ENCODE results near the gene RAB11FIP5. TPM values are rescaled to one million over a fixed set of nuclear protein-coding genes. Genes with fewer than 3 reads are reported as not detected.
"Not testable (repeated sequence)": the region's sequence is repeated elsewhere in the genome, so short reads cannot be mapped to it uniquely, and the experiment has no call there.

Gene RAB11FIP5
- total RNA-seq, 1 donor from 2014 or later: 54.7 TPM

DNA sequence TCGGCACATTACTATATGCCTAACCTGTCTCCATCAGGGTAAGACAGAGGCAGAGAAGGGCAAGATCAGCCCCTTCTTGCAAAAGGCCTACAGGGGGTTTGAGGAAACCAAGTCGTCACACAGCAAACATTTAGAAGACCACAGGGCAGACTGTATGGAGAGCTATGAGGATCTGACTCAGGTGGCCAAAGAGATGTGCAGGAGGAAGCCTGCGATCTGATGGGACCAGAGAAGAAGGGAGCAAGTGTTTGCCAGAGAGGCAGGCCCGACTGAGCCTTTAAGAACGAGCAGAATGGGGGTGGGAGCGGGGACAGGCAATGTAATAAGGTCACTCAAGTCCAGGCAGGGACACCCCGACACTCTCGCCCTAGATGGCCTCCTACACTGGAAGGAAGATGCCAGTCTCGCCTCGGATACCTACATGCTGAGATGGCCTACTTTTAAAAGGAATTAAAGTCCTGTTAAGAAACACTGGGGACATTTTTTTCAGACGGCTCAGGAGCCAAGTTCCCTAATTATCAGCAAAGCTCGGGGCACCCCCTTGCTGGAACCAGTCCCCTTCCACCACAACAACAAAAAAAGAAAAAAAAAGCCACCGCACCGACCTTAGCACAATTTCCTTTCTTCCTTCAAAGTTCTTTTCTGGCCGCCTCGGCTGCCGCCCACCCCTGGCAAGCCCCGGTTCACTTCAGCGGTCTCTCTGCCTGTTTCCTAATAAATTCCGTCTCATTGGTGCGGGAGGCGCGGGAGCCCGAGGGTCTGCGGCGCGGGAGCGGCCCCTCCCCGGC is 42.7 kb downstream of the RAB11FIP5 start:
- no peaks in the 10 kb centered on the region for H3K27me3 Mint-ChIP-seq (ENCODE audit: low read depth)
- TF ChIP-seq, protein P1, sequence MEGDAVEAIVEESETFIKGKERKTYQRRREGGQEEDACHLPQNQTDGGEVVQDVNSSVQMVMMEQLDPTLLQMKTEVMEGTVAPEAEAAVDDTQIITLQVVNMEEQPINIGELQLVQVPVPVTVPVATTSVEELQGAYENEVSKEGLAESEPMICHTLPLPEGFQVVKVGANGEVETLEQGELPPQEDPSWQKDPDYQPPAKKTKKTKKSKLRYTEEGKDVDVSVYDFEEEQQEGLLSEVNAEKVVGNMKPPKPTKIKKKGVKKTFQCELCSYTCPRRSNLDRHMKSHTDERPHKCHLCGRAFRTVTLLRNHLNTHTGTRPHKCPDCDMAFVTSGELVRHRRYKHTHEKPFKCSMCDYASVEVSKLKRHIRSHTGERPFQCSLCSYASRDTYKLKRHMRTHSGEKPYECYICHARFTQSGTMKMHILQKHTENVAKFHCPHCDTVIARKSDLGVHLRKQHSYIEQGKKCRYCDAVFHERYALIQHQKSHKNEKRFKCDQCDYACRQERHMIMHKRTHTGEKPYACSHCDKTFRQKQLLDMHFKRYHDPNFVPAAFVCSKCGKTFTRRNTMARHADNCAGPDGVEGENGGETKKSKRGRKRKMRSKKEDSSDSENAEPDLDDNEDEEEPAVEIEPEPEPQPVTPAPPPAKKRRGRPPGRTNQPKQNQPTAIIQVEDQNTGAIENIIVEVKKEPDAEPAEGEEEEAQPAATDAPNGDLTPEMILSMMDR (IDR thresholded peaks at IDR 0.05): no peak
- peaks cover 37% of the 10 kb centered on the region for H3K4me1 Mint-ChIP-seq (ENCODE audit: low read depth)
- no peak for DNase-seq (ENCODE audit: low spot score)
- H3K27ac Mint-ChIP-seq (ENCODE audit: unreplicated experiment): peak overlapping the region; percentile 57
- H3K4me3 Mint-ChIP-seq (ENCODE audit: unreplicated experiment): peak overlapping the region; percentile 85
- peaks cover 5% of the 10 kb centered on the region for H3K36me3 Mint-ChIP-seq (ENCODE audit: low read depth)
- no peaks in the 10 kb centered on the region for H3K9me3 Mint-ChIP-seq (ENCODE audit: low read depth)

DNA sequence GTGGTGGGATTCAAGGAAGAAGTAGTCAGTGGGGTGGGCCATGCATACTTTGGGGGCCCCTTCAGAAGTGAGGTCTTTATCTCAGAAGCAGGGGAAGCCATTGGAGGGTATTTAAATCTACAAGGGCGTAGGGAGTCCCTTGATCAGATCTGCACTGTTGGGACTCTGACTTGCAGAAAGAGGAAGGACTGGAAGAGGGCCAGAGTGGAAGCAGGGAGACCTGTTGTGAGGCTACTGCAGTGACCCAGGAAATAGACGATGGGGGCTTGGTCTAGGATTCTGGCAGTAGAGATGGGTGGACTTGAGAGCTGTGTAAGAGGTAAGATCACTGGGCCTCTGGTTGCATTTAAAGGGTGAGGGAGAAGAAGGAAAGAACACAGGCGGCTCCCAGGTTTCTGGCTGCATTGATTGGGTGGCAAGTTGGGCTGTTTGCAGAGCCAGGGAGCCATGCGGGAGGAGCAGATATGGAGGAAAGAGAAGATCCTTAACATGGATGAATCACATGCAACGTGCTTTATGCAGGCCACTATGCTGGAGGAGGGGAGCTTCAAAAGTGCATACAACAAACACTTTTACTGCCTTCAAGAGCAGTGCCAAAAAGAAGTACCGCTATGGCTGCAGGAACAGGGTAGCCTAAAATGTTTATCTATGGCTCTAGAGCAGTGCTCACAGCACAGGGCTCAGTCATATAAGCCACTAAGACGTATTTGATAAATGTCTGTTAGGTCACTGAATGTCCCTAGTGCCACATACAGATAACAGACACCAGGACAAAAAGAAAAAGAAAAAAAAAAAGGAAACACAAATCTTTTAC is 43.5 kb downstream of the RAB11FIP5 start:
- H3K4me1 Mint-ChIP-seq (ENCODE audit: low read depth): peaks cover 45% of the 10 kb centered on the region
- TF ChIP-seq, protein P1 (IDR thresholded peaks at IDR 0.05): no peak
- H3K27me3 Mint-ChIP-seq (ENCODE audit: low read depth): no peaks in the 10 kb centered on the region
- no peak overlapping the region for H3K27ac Mint-ChIP-seq (ENCODE audit: unreplicated experiment)
- H3K36me3 Mint-ChIP-seq (ENCODE audit: low read depth): peaks cover 4% of the 10 kb centered on the region
- H3K4me3 Mint-ChIP-seq (ENCODE audit: unreplicated experiment): peak overlapping the region; percentile 85
- no peaks in the 10 kb centered on the region for H3K9me3 Mint-ChIP-seq (ENCODE audit: low read depth)
- DNase-seq (ENCODE audit: low spot score): no peak

DNA sequence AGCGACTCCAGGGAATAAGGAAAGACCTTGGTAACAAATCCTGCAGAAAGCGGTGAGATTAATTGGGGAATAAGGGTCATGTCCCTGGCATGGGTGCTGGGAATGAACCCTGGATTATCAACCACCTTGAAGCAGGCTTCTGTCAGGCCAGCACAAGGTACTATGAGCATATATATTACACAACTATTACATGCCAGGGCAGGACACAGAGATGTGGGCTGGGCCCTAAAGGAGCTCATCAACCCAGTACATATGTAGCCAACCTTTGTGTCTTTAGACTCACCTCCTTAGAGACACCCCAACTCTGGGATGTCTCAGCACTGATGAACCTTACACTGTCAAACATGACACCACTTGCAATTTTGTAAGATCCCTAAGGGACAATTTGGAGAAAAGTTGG is 44.6 kb downstream of the RAB11FIP5 start:
- no peak for DNase-seq (ENCODE audit: low spot score)
- H3K4me1 Mint-ChIP-seq (ENCODE audit: low read depth): peaks cover 56% of the 10 kb centered on the region
- no peaks in the 10 kb centered on the region for H3K9me3 Mint-ChIP-seq (ENCODE audit: low read depth)
- no peaks in the 10 kb centered on the region for H3K27me3 Mint-ChIP-seq (ENCODE audit: low read depth)
- TF ChIP-seq, protein P1 (IDR thresholded peaks at IDR 0.05): no peak
- peaks cover 3% of the 10 kb centered on the region for H3K36me3 Mint-ChIP-seq (ENCODE audit: low read depth)
- no peak overlapping the region for H3K4me3 Mint-ChIP-seq (ENCODE audit: unreplicated experiment)
- H3K27ac Mint-ChIP-seq (ENCODE audit: unreplicated experiment): no peak overlapping the region

DNA sequence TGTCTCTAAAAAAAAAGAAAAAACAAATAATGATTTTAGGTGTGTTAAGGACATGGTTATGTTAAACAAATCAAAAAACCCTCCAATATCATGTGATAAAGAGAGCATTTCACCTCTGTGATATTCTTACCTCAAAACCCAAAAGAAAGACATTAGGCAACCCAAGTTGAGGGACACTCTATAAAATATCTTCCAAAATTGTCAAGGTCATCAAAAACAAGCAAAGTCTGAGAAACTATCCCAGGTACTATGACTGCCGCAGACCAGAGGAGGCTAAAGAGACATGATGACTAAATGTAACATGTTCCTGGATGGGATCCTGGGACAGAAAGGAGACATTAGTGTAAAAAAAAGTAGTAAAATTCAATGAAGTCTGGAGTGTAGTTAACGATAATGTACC is 45.7 kb downstream of the RAB11FIP5 start:
- Mint-ChIP-seq H3K27ac (ENCODE audit: unreplicated experiment) (no peak overlapping the region), H3K4me1 (ENCODE audit: low read depth) (peaks cover 60% of the 10 kb centered on the region), H3K27me3 (ENCODE audit: low read depth) (no peaks in the 10 kb centered on the region), H3K36me3 (ENCODE audit: low read depth) (peaks cover 3% of the 10 kb centered on the region), H3K9me3 (ENCODE audit: low read depth) (no peaks in the 10 kb centered on the region), H3K4me3 (ENCODE audit: unreplicated experiment) (no peak overlapping the region)
- TF ChIP-seq, protein P1 (IDR thresholded peaks at IDR 0.05): no peak
- no peak for DNase-seq (ENCODE audit: low spot score)

DNA sequence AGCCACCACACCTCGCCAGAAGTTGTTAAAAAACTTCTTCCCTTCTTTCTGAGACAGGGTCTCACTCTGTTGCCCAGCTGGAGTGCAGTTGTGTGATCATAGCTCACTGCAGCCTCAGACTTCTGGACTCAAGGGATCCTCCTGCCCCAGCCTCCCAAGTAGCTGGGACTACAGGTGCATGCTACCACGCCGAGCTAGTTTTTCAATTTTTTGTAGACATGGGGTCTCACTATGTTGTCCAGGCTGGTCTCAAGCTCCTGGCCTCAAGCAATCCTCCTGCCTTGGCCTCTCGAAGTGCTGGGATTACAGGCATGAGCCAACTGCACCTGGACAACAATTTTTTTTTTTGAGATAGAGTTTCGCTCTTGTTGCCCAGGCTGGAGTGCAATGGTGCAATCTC is 47.7 kb downstream of the RAB11FIP5 start:
- peaks cover 52% of the 10 kb centered on the region for H3K4me1 Mint-ChIP-seq (ENCODE audit: low read depth)
- not testable (repeated sequence) for H3K27me3 Mint-ChIP-seq (ENCODE audit: low read depth); H3K36me3 Mint-ChIP-seq (ENCODE audit: low read depth); H3K9me3 Mint-ChIP-seq (ENCODE audit: low read depth); H3K4me3 Mint-ChIP-seq (ENCODE audit: unreplicated experiment)
- H3K27ac Mint-ChIP-seq (ENCODE audit: unreplicated experiment): peak overlapping the region; percentile 92
- peak; percentile 15 for DNase-seq (ENCODE audit: low spot score)
